GM19043 (cell line): Measurements from ENCODE around the gene ZC3H10.
"Not testable (repeated sequence)": the region's sequence is repeated elsewhere in the genome, so short reads cannot be mapped to it uniquely, and the experiment has no call there.

ENCODE experiments used
- ATAC-seq: cut with Tn5 transposase; IDR thresholded peaks from one replicate; pipeline ENCODE4 v1.9.1; 2021; ENCODE audit warnings: low read depth; ENCODE audit not compliant: unreplicated experiment

The ZC3H10 gene

GRCh38 chr12:56152756-56153677 lies 35.0 kb downstream of the ZC3H10 start:
- ATAC-seq, result no peak

DNA sequence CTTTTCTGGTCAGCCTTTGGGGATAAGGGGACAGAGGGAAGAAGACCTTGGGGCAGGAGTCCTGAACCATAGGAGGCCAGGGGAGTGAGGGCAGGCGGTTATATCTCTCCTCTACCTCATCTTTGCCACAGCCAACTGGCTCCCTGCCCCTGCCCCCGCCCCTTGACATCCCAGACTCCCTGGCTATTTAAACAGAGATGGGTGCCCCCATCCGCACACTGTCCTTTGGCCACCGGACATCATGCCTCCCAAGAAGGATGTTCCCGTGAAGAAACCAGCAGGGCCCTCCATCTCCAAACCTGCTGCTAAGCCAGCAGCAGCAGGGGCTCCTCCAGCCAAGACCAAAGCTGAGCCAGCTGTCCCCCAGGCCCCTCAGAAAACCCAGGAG lies 35.6 kb downstream of the ZC3H10 start:
- ATAC-seq, result no peak

GRCh38 chr12:56154246-56154771 lies 36.2 kb downstream of the ZC3H10 start:
- no peak for ATAC-seq

GRCh38 chr12:56154818-56155217 lies 36.8 kb downstream of the ZC3H10 start:
- ATAC-seq, result no peak

DNA sequence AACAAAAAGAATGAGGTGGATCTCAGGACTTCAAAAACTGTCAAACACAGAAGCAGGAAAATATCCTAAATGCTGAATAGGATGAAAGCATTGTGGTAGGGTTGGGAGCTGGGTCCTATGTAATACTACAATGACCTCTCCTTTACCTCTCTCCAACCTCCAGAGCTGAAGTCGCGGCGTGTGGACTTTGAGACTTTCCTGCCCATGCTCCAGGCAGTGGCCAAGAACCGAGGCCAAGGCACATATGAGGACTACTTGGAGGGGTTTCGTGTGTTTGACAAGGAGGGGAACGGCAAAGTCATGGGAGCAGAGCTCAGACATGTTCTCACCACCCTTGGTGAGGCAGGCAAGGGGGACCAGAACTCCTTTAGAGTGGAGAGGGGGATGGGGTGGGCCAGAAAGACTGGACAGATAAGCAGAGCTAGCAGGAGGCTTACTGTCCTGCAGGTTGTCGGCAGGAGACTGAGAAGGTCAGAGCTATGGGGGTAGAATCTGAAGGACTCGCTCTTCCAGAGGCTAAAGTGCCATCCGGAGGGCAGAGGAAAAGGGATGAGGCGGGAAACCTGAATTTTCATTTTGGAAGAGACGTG lies 37.3 kb downstream of the ZC3H10 start:
- no peak for ATAC-seq

GRCh38 chr12:56156464-56157200 lies 38.6 kb downstream of the ZC3H10 start:
- not testable (repeated sequence) for ATAC-seq

DNA sequence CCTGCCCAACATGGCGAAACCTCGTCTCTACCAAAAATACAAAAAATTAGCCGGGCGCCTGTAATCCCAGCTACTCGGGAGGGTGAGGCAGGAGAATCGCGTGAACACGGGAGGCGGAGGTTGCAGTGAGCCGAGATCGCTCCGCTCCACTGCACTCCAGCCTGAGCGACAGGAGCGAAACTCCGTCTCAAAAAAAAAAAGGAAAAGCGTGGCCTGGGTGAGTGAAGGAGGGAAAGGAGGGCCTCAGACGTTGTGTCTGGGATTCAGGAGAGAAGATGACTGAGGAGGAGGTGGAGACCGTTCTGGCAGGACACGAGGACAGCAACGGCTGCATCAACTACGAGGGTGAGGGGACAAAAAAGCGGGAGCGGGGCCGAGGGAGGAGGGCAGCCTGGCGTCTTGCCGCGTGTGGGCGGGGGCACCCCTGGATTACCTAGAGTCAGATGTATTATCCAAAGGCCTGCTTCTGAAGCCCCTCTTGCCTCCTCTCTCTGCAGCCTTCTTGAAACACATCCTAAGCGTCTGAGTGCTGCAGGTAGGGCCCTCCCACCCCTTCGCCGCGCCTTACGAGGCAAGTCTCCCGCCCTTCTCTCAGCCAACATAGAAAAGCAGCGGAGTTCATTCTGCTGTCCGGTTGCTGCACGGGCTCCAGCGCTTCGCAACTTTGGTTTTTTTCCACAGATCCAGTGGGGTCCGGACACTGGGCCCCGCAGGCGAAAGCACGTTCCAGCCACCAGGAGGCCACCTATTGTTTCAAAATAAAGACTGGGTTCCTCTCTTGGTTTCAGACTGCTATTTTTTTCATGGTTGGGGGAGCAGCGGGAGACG lies 39.3 kb downstream of the ZC3H10 start:
- peak; percentile 26 for ATAC-seq

GRCh38 chr12:56158029-56158925 lies 40.2 kb downstream of the ZC3H10 start, which contains the start of gene MYL6:
MYL6 (plus strand) TSS chr12:56158359; CDS start chr12:56158402, 43 bp downstream.
- ATAC-seq, result peak; percentile 87

GRCh38 chr12:56158926-56159461 lies 40.9 kb downstream of the ZC3H10 start:
- ATAC-seq, result no peak

GRCh38 chr12:56159482-56160192 lies 41.6 kb downstream of the ZC3H10 start:
- ATAC-seq, result no peak

DNA sequence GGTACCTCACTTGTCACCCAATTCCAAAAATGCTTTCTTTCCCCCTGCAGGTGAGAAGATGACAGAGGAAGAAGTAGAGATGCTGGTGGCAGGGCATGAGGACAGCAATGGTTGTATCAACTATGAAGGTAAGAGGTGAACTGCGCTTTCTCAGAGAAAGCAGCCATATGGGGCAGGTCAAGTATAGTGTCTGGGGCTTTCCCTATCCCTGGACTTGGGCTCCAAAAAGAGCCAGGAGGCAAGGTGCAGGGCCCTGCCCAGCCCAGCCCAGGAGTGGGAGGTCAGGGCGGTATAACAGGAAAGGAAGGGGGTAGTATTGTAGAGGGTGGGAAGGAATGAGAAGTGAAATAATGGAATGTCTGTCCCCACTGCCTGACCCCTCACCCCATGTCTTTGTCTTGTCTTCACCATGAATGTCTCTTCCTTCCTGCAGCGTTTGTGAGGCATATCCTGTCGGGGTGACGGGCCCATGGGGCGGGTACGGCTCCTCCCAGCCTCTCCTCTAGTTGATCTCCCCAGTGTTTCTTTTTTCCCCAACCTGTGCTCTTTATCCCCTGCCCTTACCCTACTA lies 42.2 kb downstream of the ZC3H10 start:
- no peak for ATAC-seq

DNA sequence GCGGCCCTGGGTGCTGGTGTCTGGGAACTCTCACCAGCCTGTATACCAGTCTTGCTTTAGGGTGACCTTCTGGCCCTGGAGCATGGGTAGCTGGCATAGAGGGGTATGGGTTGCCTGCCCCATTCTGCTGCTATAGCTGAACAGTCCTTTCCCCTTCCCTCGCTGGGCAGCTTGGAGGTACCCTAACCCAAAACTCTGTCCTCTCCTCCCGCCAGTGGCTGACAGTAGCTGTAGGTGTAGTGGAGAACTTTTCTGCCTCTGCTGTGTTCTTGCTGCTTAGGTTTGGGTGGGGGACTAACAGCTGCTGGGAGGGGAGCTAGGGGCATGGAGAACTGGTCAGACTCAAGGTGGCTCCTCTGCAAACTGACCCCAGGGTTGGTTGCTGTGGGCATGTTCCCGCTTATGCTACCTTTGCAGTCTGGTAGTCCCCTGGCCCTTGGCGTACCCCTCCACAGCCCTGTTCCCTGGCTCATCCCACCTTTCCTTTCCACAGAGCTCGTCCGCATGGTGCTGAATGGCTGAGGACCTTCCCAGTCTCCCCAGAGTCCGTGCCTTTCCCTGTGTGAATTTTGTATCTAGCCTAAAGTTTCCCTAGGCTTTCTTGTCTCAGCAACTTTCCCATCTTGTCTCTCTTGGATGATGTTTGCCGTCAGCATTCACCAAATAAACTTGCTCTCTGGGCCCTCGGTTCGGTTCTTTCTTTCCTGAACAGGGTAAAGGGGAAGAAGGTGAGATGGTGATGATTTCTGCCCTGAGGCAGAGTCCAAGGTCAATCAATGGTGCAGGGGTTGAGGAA lies 43.0 kb downstream of the ZC3H10 start:
- no peak for ATAC-seq

DNA sequence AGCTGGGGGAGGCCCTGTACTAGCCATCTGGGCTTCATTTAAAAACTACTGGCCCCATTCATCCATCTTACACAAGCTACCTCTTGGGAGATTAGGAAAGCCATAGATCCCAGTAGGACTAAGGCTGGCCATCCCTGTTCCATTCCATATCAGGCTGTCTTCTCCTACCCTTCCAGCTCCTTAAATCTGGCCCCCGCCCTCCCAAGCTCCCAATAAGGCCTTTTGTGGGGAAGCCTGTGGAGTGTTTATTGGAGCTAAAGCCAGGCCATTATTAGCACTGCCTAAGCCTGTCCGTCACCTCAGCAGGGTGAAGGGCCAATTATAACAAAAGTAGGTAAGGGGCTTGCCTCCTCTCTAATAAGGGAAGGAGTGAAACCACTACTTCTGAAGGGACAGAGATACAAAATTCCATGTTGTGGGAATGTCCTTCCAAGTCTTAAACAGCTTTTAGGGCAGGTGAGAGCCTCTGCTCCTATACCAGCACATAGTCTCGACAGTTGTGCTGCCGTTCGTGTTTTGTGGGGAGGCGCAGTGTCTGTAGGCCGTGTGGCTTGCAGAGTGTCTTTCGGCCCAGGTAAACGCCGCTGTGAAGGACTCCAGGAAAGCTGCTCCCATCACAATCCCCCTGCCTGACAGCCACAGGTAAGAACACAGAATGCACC lies 43.8 kb downstream of the ZC3H10 start:
- no peak for ATAC-seq

DNA sequence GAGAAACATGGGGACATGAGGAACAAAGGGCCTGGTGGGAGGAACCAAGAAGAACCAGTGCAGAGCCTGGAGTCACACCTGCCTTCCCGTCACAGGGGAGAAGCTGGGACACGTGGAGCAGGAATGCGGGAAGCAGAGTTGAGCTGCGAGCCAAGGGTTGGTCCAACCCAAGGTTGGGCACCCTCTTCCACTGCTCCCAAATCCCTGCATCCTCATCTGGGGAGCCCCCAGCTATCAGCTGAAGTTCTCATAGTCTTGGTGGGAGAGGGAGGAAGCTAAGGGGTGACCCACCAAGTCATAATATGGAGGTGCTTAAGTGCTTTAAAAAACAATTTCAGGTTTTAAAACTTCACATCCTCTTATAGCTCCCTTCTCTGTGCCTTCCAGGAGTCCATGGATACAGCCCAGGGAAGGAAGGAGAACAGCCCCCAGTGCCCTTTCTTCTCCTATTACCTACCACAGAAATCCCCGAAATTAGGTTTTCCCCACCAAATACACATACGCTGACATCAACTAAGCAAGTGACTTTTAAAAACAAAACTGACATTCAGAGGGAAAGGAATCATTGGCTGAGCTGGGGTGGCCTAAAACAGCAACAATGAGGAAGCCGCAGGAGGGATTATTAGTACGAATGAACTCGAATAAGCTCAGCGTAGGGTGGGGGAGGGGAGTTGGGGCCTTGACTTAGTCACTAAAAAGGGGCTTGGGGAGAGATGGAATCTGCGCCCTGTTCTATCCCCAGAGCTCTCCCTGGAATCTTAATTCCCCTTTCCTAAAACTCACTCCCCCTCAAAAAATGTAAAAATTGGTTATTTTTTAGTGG lies 44.6 kb downstream of the ZC3H10 start:
- ATAC-seq, result no peak

- no peak for ATAC-seq
Observed at GRCh38 chr12:56163533-56164344, 45.7 kb downstream of the ZC3H10 start.
